22Rv1 (cell line): ENCODE results near the gene ANKS1B.

ENCODE experiments used
- CTCF ChIP-seq: fragments of 450-650 bp; IDR thresholded peaks from 2 replicates; pipeline ENCODE4 v1.5.1; 2017; ENCODE audit warnings: mild to moderate bottlenecking
- ZFX ChIP-seq: fragments of 450-650 bp; IDR thresholded peaks from 2 replicates; pipeline ENCODE4 v1.6.1; 2017; ENCODE audit warnings: antibody characterized with exemption, borderline replicate concordance

DNA sequence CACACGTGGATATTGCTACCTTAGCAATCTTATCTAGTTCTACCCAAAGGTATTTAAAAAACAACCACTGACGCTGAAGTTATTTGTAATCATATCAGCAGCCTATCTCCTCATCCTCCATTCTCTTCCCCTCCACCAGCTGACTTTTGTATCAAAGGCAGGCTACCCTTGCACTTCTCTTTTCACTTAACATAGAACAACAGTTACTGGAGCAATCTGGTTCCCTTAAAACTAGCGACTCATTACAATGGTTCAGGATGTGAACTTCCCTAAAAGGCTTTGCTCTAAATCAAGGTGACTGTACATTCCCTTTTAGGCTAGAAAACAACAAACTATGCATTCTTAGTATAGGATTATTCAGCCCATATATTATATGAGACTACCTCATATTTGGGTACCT is 935.0 kb downstream of the ANKS1B start:
- TF ChIP-seq ZFX (no peak), CTCF (no peak)
